GM13976 (cell line): ENCODE results near the gene DCHS2.

ENCODE experiments used
- DNase-seq: peaks from one replicate; pipeline ENCODE4 v3.0.0; 2012; ENCODE audit warnings: low spot score
- CTCF ChIP-seq: IDR thresholded peaks from 2 replicates; pipeline ENCODE4 v1.5.1; 2012; ENCODE audit warnings: borderline replicate concordance, mild to moderate bottlenecking; ENCODE audit not compliant: insufficient read depth; ENCODE audit errors: extremely low read depth, missing control alignments, control extremely low read depth
- in situ Hi-C: fragments of 300-500 bp; cut with MboI; formaldehyde crosslinking; loops from one replicate; pipeline ENCODE4 v1.12.0; 2022; ENCODE audit warnings: low sequenced_read_pairs, mixed read lengths, inconsistent platforms; ENCODE audit not compliant: unreplicated experiment

The DCHS2 gene

DNA sequence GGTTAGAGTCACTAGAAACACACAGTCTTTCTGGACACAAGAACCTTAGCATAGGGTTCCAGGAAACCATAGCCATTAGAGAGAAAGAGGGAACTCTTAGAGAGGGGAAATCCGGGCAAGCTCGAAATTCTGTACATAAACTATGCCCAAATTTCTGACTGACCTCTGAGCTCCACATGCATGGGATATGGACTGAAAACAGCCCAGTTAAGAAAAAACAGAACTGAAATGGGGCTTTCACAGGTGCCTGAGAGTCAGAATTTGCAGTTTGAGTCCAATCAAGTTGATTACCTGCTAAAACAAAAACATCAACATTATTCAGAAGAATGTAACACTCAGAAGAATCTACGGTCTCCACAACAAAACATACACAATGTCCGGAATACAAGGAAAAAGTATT lies 13.1 kb downstream of the DCHS2 start:
- no peak for DNase-seq
- in situ Hi-C loops = no loop called here
- no peak for TF ChIP-seq CTCF

GRCh38 chr4:154478128-154478527 lies 13.5 kb downstream of the DCHS2 start:
- no peak for TF ChIP-seq CTCF
- no peak for DNase-seq
- in situ Hi-C loops = no loop called here

DNA sequence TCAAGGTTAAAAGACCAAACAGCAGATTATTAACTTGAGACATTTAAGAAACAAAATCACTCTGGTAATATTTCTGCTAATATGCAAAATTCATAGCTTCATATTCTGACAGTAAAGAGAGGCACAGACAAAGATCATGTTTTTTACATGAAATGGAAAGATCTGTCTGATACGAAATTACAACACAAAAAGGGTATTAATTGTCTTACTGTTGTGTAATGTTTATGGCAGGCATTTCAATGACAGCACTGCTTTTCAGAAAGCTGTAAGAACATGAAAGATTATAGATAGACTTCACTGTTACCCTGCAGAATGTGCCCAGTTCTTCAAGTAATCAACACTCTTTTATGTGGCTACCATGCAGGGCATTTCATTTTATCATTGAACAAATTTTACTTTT lies 15.4 kb downstream of the DCHS2 start:
- in situ Hi-C loops = no loop called here
- no peak for DNase-seq
- TF ChIP-seq CTCF = no peak

GRCh38 chr4:154475820-154476219 lies 15.8 kb downstream of the DCHS2 start:
- no peak for TF ChIP-seq CTCF
- no peak for DNase-seq
- in situ Hi-C loops = no loop called here

GRCh38 chr4:154473497-154473896 lies 18.1 kb downstream of the DCHS2 start:
- no peak for TF ChIP-seq CTCF
- in situ Hi-C loops = no loop called here
- DNase-seq = no peak

GRCh38 chr4:154472858-154473257 lies 18.7 kb downstream of the DCHS2 start:
- TF ChIP-seq CTCF = no peak
- in situ Hi-C loops = no loop called here
- DNase-seq = no peak
